Endothelial cell of umbilical vein (primary cell): ENCODE data around the gene TMEM171. TPM values are rescaled to one million over a fixed set of nuclear protein-coding genes. Genes with fewer than 3 reads are reported as not detected.

Experiments used
- BruUV-seq: library from RNA; stranded (reverse); fragments of 400-500 nt; replicated peaks from 2 replicates; lab custom pipeline; 2021; lab: Mats Ljungman, UMichigan
- CTCF ChIA-PET: fragments of 300-600, 350-600 bp; sonication (Branson Sonifier 250); formaldehyde crosslinking; loops from one replicate; lab custom pipeline; 2021; ENCODE audit warnings: antibody characterized with exemption, inconsistent platforms; lab: Charles Lee
- POLR2A ChIA-PET: fragments of 300-600, 350-600 bp; sonication (Branson Sonifier 250); formaldehyde crosslinking; loops from one replicate; lab custom pipeline; 2021; ENCODE audit warnings: antibody characterized with exemption, inconsistent platforms; lab: Charles Lee
- DNase-seq: peaks from one replicate; pipeline ENCODE4 v3.0.0-alpha.2; 2011; ENCODE audit warnings: low read depth, low spot score
- FAIRE-seq: peaks from 2 replicates; lab custom pipeline; 2011; peaks lifted over from hg19 to GRCh38; lab: Jason Lieb, UNC
- H2AFZ ChIP-seq: 2 replicates; pipeline ENCODE4 v1.6.0; 2012; ENCODE audit warnings: low read depth, low read length, control low read depth, inconsistent platforms
- H3K27ac ChIP-seq: 2 replicates; pipeline ENCODE4 v1.5.1; 2011; ENCODE audit warnings: low read depth, mild to moderate bottlenecking, control low read depth, low read length, moderate library complexity; ENCODE audit not compliant: insufficient read depth
- H3K27me3 ChIP-seq, 2 experiments: 2 replicates each; pipeline versions ENCODE4 v1.6.0 to v1.6.1; 2011; ENCODE audit warnings: low read length in 2 of 2, mixed read lengths in 1 of 2; ENCODE audit not compliant: control insufficient read depth in 2 of 2, insufficient read depth in 2 of 2
- H3K36me3 ChIP-seq, 2 experiments: 2 replicates in 1 of 2; 3 replicates in 1 of 2; pipeline ENCODE4 v1.5.1; 2011; ENCODE audit warnings: low read length in 2 of 2, mild to moderate bottlenecking in 1 of 2, moderate library complexity in 1 of 2; ENCODE audit not compliant: control insufficient read depth in 2 of 2, insufficient read depth in 2 of 2; ENCODE audit errors: extremely low read depth in 1 of 2
- H3K4me1 ChIP-seq: 3 replicates; pipeline ENCODE4 v1.5.1; 2011; ENCODE audit warnings: mild to moderate bottlenecking, low read length; ENCODE audit not compliant: control insufficient read depth, insufficient read depth; ENCODE audit errors: extremely low read depth
- H3K4me2 ChIP-seq: 2 replicates; pipeline ENCODE4 v1.6.1; 2011; ENCODE audit warnings: low read length, control low read depth, mixed read lengths; ENCODE audit not compliant: insufficient read depth
- H3K4me3 ChIP-seq, 3 experiments: fragments of 200-600 bp in 1 of 3; sonication (generic), shearing (Covaris generic) in 1 of 3; replicated peaks in 1 of 3; 2 replicates each; pipeline ENCODE4 v1.5.1; 2011 to 2016; ENCODE audit warnings: control low read depth in 3 of 3, low read length in 3 of 3, mild to moderate bottlenecking in 2 of 3, inconsistent platforms in 1 of 3, low read depth in 1 of 3, moderate library complexity in 1 of 3; ENCODE audit not compliant: insufficient read depth in 1 of 3
- H3K79me2 ChIP-seq: 2 replicates; pipeline ENCODE4 v1.6.0; 2012; ENCODE audit warnings: low read length, inconsistent platforms; ENCODE audit not compliant: control insufficient read depth, insufficient read depth
- H3K9ac ChIP-seq: replicated peaks from 2 replicates; pipeline ENCODE3; 2011; ENCODE audit warnings: low read length, control low read depth; ENCODE audit not compliant: insufficient read depth; ENCODE audit errors: extremely low read depth
- H3K9me1 ChIP-seq: replicated peaks from 3 replicates; pipeline ENCODE4 v1.6.0; 2011; ENCODE audit warnings: mild to moderate bottlenecking, low read length; ENCODE audit not compliant: control insufficient read depth, insufficient read depth; ENCODE audit errors: extremely low read depth
- H3K9me3 ChIP-seq: replicated peaks from 2 replicates; pipeline ENCODE4 v1.5.1; 2012; ENCODE audit warnings: low read length, inconsistent platforms; ENCODE audit not compliant: control insufficient read depth, insufficient read depth
- H4K20me1 ChIP-seq: replicated peaks from 2 replicates; pipeline ENCODE3; 2011; ENCODE audit warnings: mild to moderate bottlenecking, low read length; ENCODE audit not compliant: control insufficient read depth, insufficient read depth; ENCODE audit errors: extremely low read depth
- EZH2 ChIP-seq: IDR thresholded peaks from 2 replicates; pipeline ENCODE4 v1.6.1; 2012; ENCODE audit warnings: borderline replicate concordance, low read depth, mild to moderate bottlenecking, moderate library complexity, low read length, inconsistent platforms; ENCODE audit not compliant: severe bottlenecking
- FOS ChIP-seq: IDR thresholded peaks from 2 replicates; pipeline ENCODE4 v1.6.1; 2011; ENCODE audit warnings: mild to moderate bottlenecking, low read length, moderate library complexity, borderline replicate concordance; ENCODE audit not compliant: insufficient read depth
- GATA2 ChIP-seq: IDR thresholded peaks from 2 replicates; pipeline ENCODE4 v1.7.0; 2011; ENCODE audit warnings: low read depth, mild to moderate bottlenecking, moderate library complexity, mixed read lengths, low read length; ENCODE audit not compliant: insufficient read length, insufficient read depth
- JUN ChIP-seq: IDR thresholded peaks from 2 replicates; pipeline ENCODE4 v1.6.1; 2011; ENCODE audit warnings: borderline replicate concordance, low read depth; ENCODE audit not compliant: insufficient read length, insufficient read depth
- MAX ChIP-seq: IDR thresholded peaks from 2 replicates; pipeline ENCODE4 v1.6.1; 2011; ENCODE audit not compliant: insufficient read depth, insufficient read length
- MYC ChIP-seq: IDR thresholded peaks from one replicate; pipeline ENCODE4 v1.6.1; 2011; ENCODE audit warnings: mild to moderate bottlenecking, low read depth, low read length
- POLR2A ChIP-seq: IDR thresholded peaks from 2 replicates; pipeline ENCODE4 v1.6.1; 2012; ENCODE audit warnings: low read depth, mild to moderate bottlenecking, control low read depth, low read length
- POLR2AphosphoS5 ChIP-seq: IDR thresholded peaks from 2 replicates; pipeline ENCODE4 v1.6.1; 2012; ENCODE audit warnings: low read depth, mild to moderate bottlenecking, control low read depth, low read length, moderate library complexity; ENCODE audit not compliant: insufficient read depth
- dilution Hi-C: fragments of 300-500 bp; cut with MboI; formaldehyde crosslinking; loops from one replicate; pipeline ENCODE4 v1.15.0; 2019; ENCODE audit warnings: low sequenced_read_pairs; ENCODE audit not compliant: extremely low pct_ligation_motif_present
- intact Hi-C: fragments of 100-400 bp; cut with micrococcal nuclease; formaldehyde crosslinking; loops from one replicate; pipeline ENCODE4 v1.10.0; 2022
- polyA plus RNA-seq, 4 experiments: library from polyadenylated mRNA; depleted of rRNA in 3 of 4; stranded (reverse) in 3 of 4; unstranded in 1 of 4; fragments of >200 nt; gene quantifications; 2 replicates each; pipeline versions ENCODE4 v1.2.1 to v1.2.3, GENCODE V29; 2011 to 2012; ENCODE audit warnings: missing spikeins in 1 of 4
- total RNA-seq: library from RNA; stranded (reverse); gene quantifications from 2 replicates; pipeline ENCODE4 v1.2.3, GENCODE V29; 2021
- TF ChIP-seq, protein P1 (sequence below), 2 donors: IDR thresholded peaks; 1 replicate in 1 of 2; 2 replicates in 1 of 2; pipeline ENCODE4 v1.5.1; 2011; ENCODE audit warnings: low read length in 2 of 2, mild to moderate bottlenecking in 2 of 2, moderate library complexity in 2 of 2, control low read depth in 1 of 2, inconsistent platforms in 1 of 2, low read depth in 1 of 2; ENCODE audit not compliant: insufficient read depth in 1 of 2; ENCODE audit errors: extremely low read depth in 1 of 2

TMEM171 gene
- total and polyA plus RNA-seq, 2 donors (not counting 3 experiments of a cell fraction or from before 2014, with no cell fraction given): 5.6 to 11.7 TPM

DNA sequence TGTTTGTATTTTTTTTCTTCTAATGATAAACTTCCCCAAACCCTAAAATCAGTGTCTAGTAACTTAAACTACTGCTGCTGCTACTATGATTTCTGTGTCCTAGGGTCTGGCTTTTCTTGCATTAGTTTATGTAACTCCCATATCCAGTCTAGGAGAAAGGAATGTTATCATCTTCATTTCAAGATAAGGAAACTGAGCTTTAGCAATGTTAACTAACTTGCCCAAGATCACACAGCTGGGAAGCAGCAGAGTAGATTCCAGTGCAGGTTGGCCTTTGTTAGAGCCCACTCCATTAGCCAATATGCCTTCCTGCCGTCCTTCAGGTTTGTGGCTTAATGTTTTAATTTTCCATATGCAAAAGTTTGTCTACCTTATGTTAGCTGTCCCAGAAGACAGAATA is 10.4 kb downstream of the TMEM171 start:
- Histone ChIP-seq H3K36me3 (no peaks in the 10 kb centered on the region), H2AFZ (no peak overlapping the region)

GRCh38 chr5:73131711-73132425 is 11.5 kb downstream of the TMEM171 start:
- Histone ChIP-seq H3K79me2 (no peaks in the 10 kb centered on the region), H3K4me3 (no peak overlapping the region), H3K4me2 (no peak overlapping the region), H3K27ac (no peak overlapping the region), H3K36me3 (no peaks in the 10 kb centered on the region), H3K27me3 (peaks cover 0 to 1% of the 10 kb centered on the region in 2 experiments), H3K4me1 (no peaks in the 10 kb centered on the region), H2AFZ (no peak overlapping the region), H3K9ac (no peak overlapping the region), H3K9me1 (no peaks in the 10 kb centered on the region), H3K9me3 (no peaks in the 10 kb centered on the region), H4K20me1 (no peaks in the 10 kb centered on the region)
- ChIA-PET POLR2A (no interaction called here), CTCF (interaction anchor here (1.0 to 3.5 kb wide), 4 partner anchors 16 to 70 kb away, joined by 5 to 24 read pairs (median 6); no protein-coding TSS in a partner anchor)
- no peak for DNase-seq
- TF ChIP-seq POLR2AphosphoS5 (no peak), GATA2 (no peak), MYC (no peak), JUN (no peak), FOS (no peak), POLR2A (no peak), MAX (no peak), EZH2 (no peak)
- TF ChIP-seq, protein P1, sequence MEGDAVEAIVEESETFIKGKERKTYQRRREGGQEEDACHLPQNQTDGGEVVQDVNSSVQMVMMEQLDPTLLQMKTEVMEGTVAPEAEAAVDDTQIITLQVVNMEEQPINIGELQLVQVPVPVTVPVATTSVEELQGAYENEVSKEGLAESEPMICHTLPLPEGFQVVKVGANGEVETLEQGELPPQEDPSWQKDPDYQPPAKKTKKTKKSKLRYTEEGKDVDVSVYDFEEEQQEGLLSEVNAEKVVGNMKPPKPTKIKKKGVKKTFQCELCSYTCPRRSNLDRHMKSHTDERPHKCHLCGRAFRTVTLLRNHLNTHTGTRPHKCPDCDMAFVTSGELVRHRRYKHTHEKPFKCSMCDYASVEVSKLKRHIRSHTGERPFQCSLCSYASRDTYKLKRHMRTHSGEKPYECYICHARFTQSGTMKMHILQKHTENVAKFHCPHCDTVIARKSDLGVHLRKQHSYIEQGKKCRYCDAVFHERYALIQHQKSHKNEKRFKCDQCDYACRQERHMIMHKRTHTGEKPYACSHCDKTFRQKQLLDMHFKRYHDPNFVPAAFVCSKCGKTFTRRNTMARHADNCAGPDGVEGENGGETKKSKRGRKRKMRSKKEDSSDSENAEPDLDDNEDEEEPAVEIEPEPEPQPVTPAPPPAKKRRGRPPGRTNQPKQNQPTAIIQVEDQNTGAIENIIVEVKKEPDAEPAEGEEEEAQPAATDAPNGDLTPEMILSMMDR (IDR thresholded peaks at IDR 0.05; ENCODE audit: extremely low read depth in 1 of 2, insufficient read depth in 1 of 2, low read depth in 1 of 2, low read length in 2 of 2): no peak
- FAIRE-seq: no peak
- dilution Hi-C loops: no loop called here
- intact Hi-C loops: no loop called here
- BruUV-seq: no TSS peak

More for the DNA sequence above, 10.4 kb downstream of the TMEM171 start:
- Histone ChIP-seq H3K4me2 (no peak overlapping the region), H3K9ac (no peak overlapping the region), H3K27me3 (no peaks in the 10 kb centered on the region), H3K4me1 (no peaks in the 10 kb centered on the region), H3K27ac (no peak overlapping the region), H3K4me3 (no peak overlapping the region), H3K9me1 (no peaks in the 10 kb centered on the region), H3K79me2 (peaks cover 1% of the 10 kb centered on the region), H3K9me3 (no peaks in the 10 kb centered on the region), H4K20me1 (no peaks in the 10 kb centered on the region)
- DNase-seq: no peak
- ChIA-PET POLR2A (no interaction called here), CTCF (interaction anchor here (1.0 to 1.4 kb wide), 2 partner anchors 15 to 40 kb away, joined by 5 to 6 read pairs; no protein-coding TSS in a partner anchor)
- no peak for TF ChIP-seq POLR2AphosphoS5
- no peak for TF ChIP-seq JUN
- no peak for TF ChIP-seq GATA2
- no peak for TF ChIP-seq MAX
- TF ChIP-seq POLR2A: no peak
- dilution Hi-C loops (no loop called here), intact Hi-C loops (no loop called here)
- FAIRE-seq: no peak
- BruUV-seq: no TSS peak
